ENCODE data around the gene CETP.

Gene CETP

GRCh38 chr16:56935201-56935600 is 26.5 kb upstream of the CETP start:
- no peak for DNase-seq

- DNase-seq: no peak
These were observed 25.3 kb upstream of the CETP start for GRCh38 chr16:56936491-56936890.

- DNase-seq: no peak
These were observed 24.8 kb upstream of the CETP start for GRCh38 chr16:56936950-56937349.

- peak; percentile 42 for DNase-seq
These were observed 22.9 kb upstream of the CETP start for GRCh38 chr16:56938664-56939513.

- no peak for DNase-seq
These were observed 21.9 kb upstream of the CETP start for GRCh38 chr16:56939801-56940200.

- no peak for DNase-seq
These were observed 20.7 kb upstream of the CETP start for GRCh38 chr16:56941092-56941491.

- no peak for DNase-seq
These were observed 19.9 kb upstream of the CETP start for GRCh38 chr16:56941856-56942331.

- DNase-seq: no peak
These were observed 17.9 kb upstream of the CETP start for GRCh38 chr16:56943761-56944375.

GRCh38 chr16:56944954-56945839 is 16.6 kb upstream of the CETP start:
- no peak for DNase-seq

GRCh38 chr16:56945847-56946527 is 15.8 kb upstream of the CETP start:
- DNase-seq: no peak

- no peak for DNase-seq
These were observed 14.8 kb upstream of the CETP start for GRCh38 chr16:56946767-56947603.

GRCh38 chr16:56947604-56947995 is 14.2 kb upstream of the CETP start:
- no peak for DNase-seq

GRCh38 chr16:56948234-56948633 is 13.5 kb upstream of the CETP start:
- no peak for DNase-seq

- no peak for DNase-seq
These were observed 11.7 kb upstream of the CETP start for GRCh38 chr16:56950051-56950450.

GRCh38 chr16:56950455-56950854 is 11.3 kb upstream of the CETP start:
- DNase-seq: no peak

GRCh38 chr16:56950881-56951771 is 10.6 kb upstream of the CETP start:
- DNase-seq: peak; percentile 27

GRCh38 chr16:56953006-56953405 is 8.7 kb upstream of the CETP start:
- no peak for DNase-seq

GRCh38 chr16:56956076-56956475 is 5.7 kb upstream of the CETP start:
- DNase-seq: no peak

GRCh38 chr16:56956756-56957155 is 5.0 kb upstream of the CETP start:
- DNase-seq: no peak

GRCh38 chr16:56960681-56961281 is 969 bp upstream of the CETP start:
- no peak for DNase-seq
